ENCODE data around the gene ARPC2.

DNA sequence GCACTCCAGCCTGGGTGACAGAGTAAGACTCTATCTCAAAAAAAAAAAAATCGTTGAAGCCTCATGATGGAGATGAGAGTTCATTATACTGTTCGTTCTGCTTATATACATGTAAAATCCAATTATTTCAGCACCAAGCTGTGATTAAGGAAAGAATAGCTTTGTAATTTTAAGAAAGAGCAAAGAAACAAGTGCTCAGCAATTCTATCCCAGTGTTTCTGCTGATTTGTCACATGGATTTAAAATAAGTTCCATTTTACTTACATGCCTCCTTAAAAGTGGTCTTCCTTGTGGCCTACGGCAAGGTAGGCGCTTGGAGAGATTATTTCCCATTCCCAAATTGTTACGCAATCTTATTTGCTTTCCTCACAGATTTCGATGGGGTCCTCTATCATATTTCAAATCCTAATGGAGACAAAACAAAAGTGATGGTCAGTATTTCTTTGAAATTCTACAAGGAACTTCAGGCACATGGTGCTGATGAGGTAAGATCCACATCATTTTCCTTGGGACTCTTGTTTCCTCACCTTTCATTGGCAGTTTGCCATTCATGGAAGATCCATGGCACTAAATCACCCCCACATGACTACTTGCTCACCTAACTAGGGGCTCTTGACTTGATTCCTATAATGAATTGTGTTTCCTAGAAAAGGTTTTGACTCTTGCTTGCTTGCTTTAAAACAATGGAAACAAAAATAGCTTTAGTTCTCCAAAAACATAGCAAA is 11.5 kb downstream of the ARPC2 start:
- TF ChIP-seq POLR2AphosphoS5 (IDR thresholded peaks at IDR 0.05; ENCODE audit: low read depth, low read length) (no peak; the same call in 1 of the 2 replicates), POLR2A (IDR thresholded peaks at IDR 0.05; ENCODE audit: low read depth, low read length) (no peak)
